ENCODE measurements around the gene UBALD1. TPM values are rescaled to one million over a fixed set of nuclear protein-coding genes. Genes with fewer than 3 reads are reported as not detected.

Gene UBALD1
- total and polyA plus RNA-seq, 9 donors: 0.43 to 39.5 (median 21.4) TPM

GRCh38 chr16:4623593-4623992 lies 8.9 kb upstream of the UBALD1 start:
- no peaks in the 10 kb centered on the region for H3K36me3 ChIP-seq
- H3K27me3 ChIP-seq: no peaks in the 10 kb centered on the region
- peaks cover 13% of the 10 kb centered on the region for H3K4me1 ChIP-seq (ENCODE audit: insufficient read depth)
- H3K4me3 ChIP-seq: no peak overlapping the region
- no peak for DNase-seq
- H3K27ac ChIP-seq: no peak overlapping the region
- intact Hi-C loops (cut with DNase I): no loop called here
- TF ChIP-seq EP300 (IDR thresholded peaks at IDR 0.05): no peak
- TF ChIP-seq POLR2A (IDR thresholded peaks at IDR 0.05): no peak
- TF ChIP-seq, protein P1, sequence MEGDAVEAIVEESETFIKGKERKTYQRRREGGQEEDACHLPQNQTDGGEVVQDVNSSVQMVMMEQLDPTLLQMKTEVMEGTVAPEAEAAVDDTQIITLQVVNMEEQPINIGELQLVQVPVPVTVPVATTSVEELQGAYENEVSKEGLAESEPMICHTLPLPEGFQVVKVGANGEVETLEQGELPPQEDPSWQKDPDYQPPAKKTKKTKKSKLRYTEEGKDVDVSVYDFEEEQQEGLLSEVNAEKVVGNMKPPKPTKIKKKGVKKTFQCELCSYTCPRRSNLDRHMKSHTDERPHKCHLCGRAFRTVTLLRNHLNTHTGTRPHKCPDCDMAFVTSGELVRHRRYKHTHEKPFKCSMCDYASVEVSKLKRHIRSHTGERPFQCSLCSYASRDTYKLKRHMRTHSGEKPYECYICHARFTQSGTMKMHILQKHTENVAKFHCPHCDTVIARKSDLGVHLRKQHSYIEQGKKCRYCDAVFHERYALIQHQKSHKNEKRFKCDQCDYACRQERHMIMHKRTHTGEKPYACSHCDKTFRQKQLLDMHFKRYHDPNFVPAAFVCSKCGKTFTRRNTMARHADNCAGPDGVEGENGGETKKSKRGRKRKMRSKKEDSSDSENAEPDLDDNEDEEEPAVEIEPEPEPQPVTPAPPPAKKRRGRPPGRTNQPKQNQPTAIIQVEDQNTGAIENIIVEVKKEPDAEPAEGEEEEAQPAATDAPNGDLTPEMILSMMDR (IDR thresholded peaks at IDR 0.05): no peak
- H3K9me3 ChIP-seq: no peaks in the 10 kb centered on the region
- WGBS, 3 donors: 75 to 82% (median 78%) methylated on average over 7 of the region's 7 CpGs

DNA sequence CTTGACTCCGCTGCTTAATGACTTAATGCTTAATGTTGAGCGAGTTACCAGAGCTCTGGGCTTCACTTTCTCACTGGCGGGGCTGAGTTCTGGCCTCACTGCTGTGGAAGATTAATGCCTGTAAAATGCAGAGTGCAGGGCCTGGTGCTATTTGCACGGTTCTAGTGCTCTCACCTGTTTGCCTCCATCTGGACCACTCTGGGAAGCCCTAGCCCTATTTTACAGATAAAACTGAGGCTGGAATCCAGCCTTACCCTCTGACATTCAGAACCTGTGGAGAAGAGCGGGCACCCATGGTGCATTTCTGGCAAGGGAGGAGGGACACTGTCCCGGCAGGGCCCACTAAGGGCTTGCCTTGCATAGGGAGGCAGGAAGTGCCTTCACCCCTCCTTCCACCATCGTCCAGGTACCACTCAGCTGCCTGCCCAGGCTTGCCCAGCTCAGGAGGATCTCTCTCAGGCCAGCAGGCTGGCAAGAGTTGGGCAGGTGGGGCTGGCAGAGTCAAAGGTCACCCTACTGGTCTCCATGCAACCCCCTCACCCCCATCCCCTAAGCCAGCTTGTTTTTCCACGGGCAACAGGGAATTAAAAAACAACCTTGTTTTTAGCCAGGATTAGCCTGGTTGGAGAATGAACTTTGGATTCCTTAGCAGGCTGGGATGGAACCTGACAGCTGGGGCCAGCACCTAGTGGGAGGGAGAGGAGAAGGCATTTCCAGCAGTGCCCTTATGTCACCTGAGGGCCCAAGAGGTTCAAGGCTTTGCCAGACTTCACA lies 4.1 kb upstream of the UBALD1 start:
- no peak for DNase-seq
- Histone ChIP-seq H3K4me3 (no peak overlapping the region), H3K27me3 (no peaks in the 10 kb centered on the region)

GRCh38 chr16:4617880-4618279 lies 3.2 kb upstream of the UBALD1 start:
- Histone ChIP-seq H3K9me3 (no peaks in the 10 kb centered on the region), H3K27ac (no peak overlapping the region), H3K4me3 (no peak overlapping the region), H3K27me3 (no peaks in the 10 kb centered on the region), H3K4me1 (ENCODE audit: insufficient read depth) (peaks cover 15% of the 10 kb centered on the region), H3K36me3 (no peaks in the 10 kb centered on the region)
- 83 to 88% (median 87%) methylated on average over 8 of the region's 8 CpGs for WGBS, 3 donors
- no peak for DNase-seq
- intact Hi-C loops (cut with DNase I): loop anchor here in 1 of 4 donors (10.0 kb wide), 1 partner anchor 337 kb away; the partner anchor contains the start of gene SEC14L5
- TF ChIP-seq, protein P1 (IDR thresholded peaks at IDR 0.05): no peak

More for the DNA sequence above, 4.1 kb upstream of the UBALD1 start:
- intact Hi-C loops (cut with DNase I): loop anchor here in 1 of 4 donors (10.0 kb wide), 1 partner anchor 336 kb away; the partner anchor contains the start of gene SEC14L5
- Histone ChIP-seq H3K27ac (no peak overlapping the region), H3K4me1 (ENCODE audit: insufficient read depth) (peaks cover 8% of the 10 kb centered on the region), H3K9me3 (no peaks in the 10 kb centered on the region), H3K36me3 (no peaks in the 10 kb centered on the region)
- 77 to 86% (median 81%) methylated on average over 8 of the region's 8 CpGs for WGBS, 3 donors
- TF ChIP-seq, protein P1 (IDR thresholded peaks at IDR 0.05): no peak
- TF ChIP-seq EP300 (IDR thresholded peaks at IDR 0.05) (no peak), POLR2A (IDR thresholded peaks at IDR 0.05) (no peak)

DNA sequence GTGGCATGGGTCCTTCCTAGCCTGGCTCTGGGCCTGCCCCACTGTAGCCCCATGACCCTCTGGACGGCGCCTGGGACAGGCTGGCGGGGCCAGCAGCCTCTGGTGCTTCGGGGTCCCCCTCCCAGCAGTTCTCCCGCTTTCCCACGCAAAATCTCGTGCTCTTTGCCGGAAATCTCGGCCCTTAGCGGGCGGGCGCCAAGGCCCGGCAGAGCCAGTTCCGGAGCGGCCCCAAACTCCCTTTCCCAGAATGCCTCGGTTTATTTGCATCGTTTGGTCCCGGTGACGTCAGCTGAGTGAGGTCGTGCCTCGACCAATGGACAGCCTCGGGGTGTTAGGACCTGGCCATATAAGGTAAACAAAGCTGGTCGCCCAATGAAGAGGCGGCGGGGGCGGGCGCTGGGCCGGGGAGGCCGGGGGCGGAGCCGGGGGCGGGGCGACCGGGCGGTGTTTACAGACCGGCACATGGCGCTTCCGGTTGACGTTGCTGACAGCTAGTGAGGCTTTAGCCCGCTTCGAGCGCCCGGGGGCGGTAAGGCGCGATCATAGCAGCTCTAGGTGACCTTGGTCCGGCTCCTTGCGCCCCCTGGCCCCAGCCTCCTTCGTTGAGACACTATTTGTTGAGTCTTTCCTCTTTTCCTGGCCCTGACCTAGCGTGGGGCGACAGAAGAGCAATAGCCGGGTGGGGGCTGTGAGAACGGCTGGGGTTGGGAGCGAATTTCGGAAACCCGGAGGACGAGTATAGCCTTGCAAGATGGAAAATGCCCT lies 1.5 kb upstream of the UBALD1 start:
- H3K9me3 ChIP-seq: no peaks in the 10 kb centered on the region
- peak; percentile 89 for TF ChIP-seq EP300 (IDR thresholded peaks at IDR 0.05)
- TF ChIP-seq POLR2A (IDR thresholded peaks at IDR 0.05): peak; percentile 74
- TF ChIP-seq, protein P1 (IDR thresholded peaks at IDR 0.05): peak in 2 of 3 donors; percentile 12 to 52
- no peaks in the 10 kb centered on the region for H3K36me3 ChIP-seq
- intact Hi-C loops (cut with DNase I): loop anchor here in 1 of 4 donors (10.0 kb wide), 1 partner anchor 339 kb away; the partner anchor contains the start of gene SEC14L5
- no peaks in the 10 kb centered on the region for H3K27me3 ChIP-seq
- H3K27ac ChIP-seq: peak overlapping the region; percentile 69 to 95
- DNase-seq: peak; percentile 99 to 100 (median 99)
- H3K4me1 ChIP-seq (ENCODE audit: insufficient read depth): peaks cover 18% of the 10 kb centered on the region
- H3K4me3 ChIP-seq: peak overlapping the region; percentile 55
- 0 to 1% (median 1%) methylated on average over 29 to 57 of the region's 57 CpGs for WGBS, 3 donors
